Neural cell (in vitro differentiated cells): Measurements from ENCODE around the gene UBA3. TPM values are rescaled to one million over a fixed set of nuclear protein-coding genes. Genes with fewer than 3 reads are reported as not detected.

Experiments
- H2AFZ ChIP-seq: fragments of 200-600, 300-800 bp; sonication (generic), shearing (Covaris generic); 2 replicates; pipeline ENCODE4 v1.6.0; 2014; ENCODE audit warnings: low read depth, mild to moderate bottlenecking, antibody characterized with exemption, low read length, moderate library complexity
- H3F3A ChIP-seq: fragments of 200-600 bp; shearing (Covaris generic); 2 replicates; pipeline ENCODE4 v1.6.1; 2016; ENCODE audit warnings: mild to moderate bottlenecking, moderate library complexity, mixed read lengths, antibody characterized with exemption, low read length; ENCODE audit not compliant: insufficient read depth, poor library complexity, severe bottlenecking
- H3K27ac ChIP-seq: fragments of 200-600, 300-800 bp; sonication (generic), shearing (Covaris generic); 2 replicates; pipeline ENCODE4 v1.5.1; 2014; ENCODE audit warnings: mild to moderate bottlenecking, low read length, moderate library complexity
- H3K27me3 ChIP-seq: fragments of 300-800, 200-600 bp; sonication (generic), shearing (Covaris generic); 2 replicates; pipeline ENCODE4 v1.6.0; 2014; ENCODE audit warnings: mild to moderate bottlenecking, low read depth, low read length, moderate library complexity; ENCODE audit not compliant: insufficient read depth
- H3K36me3 ChIP-seq: fragments of 300-800, 200-600 bp; sonication (generic), shearing (Covaris generic); 2 replicates; pipeline ENCODE4 v1.5.1; 2014; ENCODE audit warnings: mild to moderate bottlenecking, antibody characterized with exemption, low read length, moderate library complexity; ENCODE audit not compliant: insufficient read depth
- H3K4me2 ChIP-seq: fragments of 300-800, 200-600 bp; sonication (generic), shearing (Covaris generic); 2 replicates; pipeline ENCODE4 v1.6.0; 2014; ENCODE audit warnings: mild to moderate bottlenecking, low read length
- H3K4me3 ChIP-seq: fragments of 300-800, 200-600 bp; sonication (generic), shearing (Covaris generic); 2 replicates; pipeline ENCODE4 v1.5.1; 2014; ENCODE audit warnings: mild to moderate bottlenecking, low read length, moderate library complexity
- H3K79me2 ChIP-seq: fragments of 200-600 bp; shearing (Covaris generic); replicated peaks from 2 replicates; pipeline ENCODE4 v1.6.0; 2014; ENCODE audit warnings: mild to moderate bottlenecking, low read length, moderate library complexity; ENCODE audit not compliant: insufficient read depth
- H3K9ac ChIP-seq: fragments of 300-800, 200-600 bp; sonication (generic), shearing (Covaris generic); 2 replicates; pipeline ENCODE4 v1.6.1; 2016; ENCODE audit warnings: mild to moderate bottlenecking, low read length, mixed read lengths
- H3K9me2 ChIP-seq: fragments of 200-600 bp; shearing (Covaris generic); 2 replicates; pipeline ENCODE4 v1.6.1; 2016; ENCODE audit warnings: mild to moderate bottlenecking, low read length, mixed read lengths; ENCODE audit not compliant: insufficient read depth
- H3K9me3 ChIP-seq: fragments of 200-600, 300-800 bp; sonication (generic), shearing (Covaris generic); 2 replicates; pipeline ENCODE4 v1.6.1; 2016; ENCODE audit warnings: mild to moderate bottlenecking, mixed run types, low read length, moderate library complexity, mixed read lengths
- H4K20me1 ChIP-seq: fragments of 200-600 bp; shearing (Covaris generic); 2 replicates; pipeline ENCODE4 v1.6.1; 2016; ENCODE audit warnings: mild to moderate bottlenecking, mixed run types; ENCODE audit not compliant: insufficient read depth
- EP300 ChIP-seq: fragments of 450-650 bp; conservative IDR thresholded peaks from 2 replicates; pipeline ENCODE4 v1.6.1; 2014; ENCODE audit warnings: antibody characterized with exemption, mild to moderate bottlenecking, moderate library complexity; ENCODE audit not compliant: poor library complexity, severe bottlenecking
- EZH2 ChIP-seq: fragments of 200-600, 300-800 bp; shearing (Covaris generic), sonication (generic); IDR thresholded peaks from 2 replicates; pipeline ENCODE4 v1.6.1; 2014; ENCODE audit warnings: antibody characterized with exemption, low read length, borderline replicate concordance, mild to moderate bottlenecking; ENCODE audit not compliant: insufficient read depth, poor library complexity, severe bottlenecking
- MXI1 ChIP-seq: fragments of 450-650 bp; conservative IDR thresholded peaks from 2 replicates; pipeline ENCODE4 v1.6.1; 2014; ENCODE audit warnings: antibody characterized with exemption, mild to moderate bottlenecking; ENCODE audit not compliant: poor library complexity, severe bottlenecking
- POLR2AphosphoS5 ChIP-seq: IDR thresholded peaks from 2 replicates; pipeline ENCODE4 v1.6.1; 2012
- RAD21 ChIP-seq: fragments of 450-650 bp; conservative IDR thresholded peaks from 2 replicates; pipeline ENCODE4 v1.6.1; 2014; ENCODE audit warnings: antibody characterized with exemption, mild to moderate bottlenecking, moderate library complexity
- SMC3 ChIP-seq: fragments of 450-650 bp; conservative IDR thresholded peaks from 2 replicates; pipeline ENCODE4 v1.6.1; 2014; ENCODE audit warnings: antibody characterized with exemption, mild to moderate bottlenecking, moderate library complexity; ENCODE audit not compliant: poor library complexity
- TAF1 ChIP-seq: IDR thresholded peaks from 2 replicates; pipeline ENCODE4 v1.6.1; 2012; ENCODE audit warnings: low read depth
- polyA plus RNA-seq: library from polyadenylated mRNA; depleted of rRNA; stranded (reverse); fragments of >200 nt; gene quantifications from 2 replicates; pipeline ENCODE4 v1.2.3, GENCODE V29; 2014
- TF ChIP-seq, protein P1 (sequence below): fragments of 450-650 bp; IDR thresholded peaks from 2 replicates; pipeline ENCODE4 v1.5.1; 2014; ENCODE audit warnings: antibody characterized with exemption, mild to moderate bottlenecking, moderate library complexity; ENCODE audit not compliant: poor library complexity, severe bottlenecking
- TF ChIP-seq, protein P2 (sequence below): IDR thresholded peaks from 2 replicates; pipeline ENCODE4 v1.6.1; 2012; ENCODE audit warnings: borderline replicate concordance

The UBA3 gene
- polyA plus RNA-seq, 1 donor from 2014 or later = 168 TPM

DNA sequence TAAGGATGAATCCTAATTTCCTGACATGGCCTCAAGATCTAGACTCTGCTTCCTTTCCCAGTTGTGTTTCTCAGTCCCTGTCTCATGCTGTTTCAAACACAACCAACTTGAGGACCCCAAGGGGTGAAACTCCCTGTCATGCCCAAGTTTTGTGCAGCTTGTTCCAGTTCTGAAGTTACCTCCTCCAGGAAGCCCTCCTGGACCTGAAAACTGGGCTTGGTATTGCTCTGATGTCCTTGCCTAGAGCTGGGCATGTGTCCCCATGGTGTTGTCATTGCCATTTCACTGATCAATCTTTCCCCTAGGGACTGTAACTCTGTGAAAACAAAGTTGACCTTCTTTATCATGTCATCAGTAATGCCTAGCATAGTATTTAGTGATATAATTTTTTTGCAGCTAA, 48.3 kb upstream of the UBA3 start:
- H4K20me1 ChIP-seq = no peaks in the 10 kb centered on the region
- H3K4me3 ChIP-seq = no peak overlapping the region
- H3F3A ChIP-seq = no peaks in the 10 kb centered on the region
- no peak overlapping the region for H2AFZ ChIP-seq
- no peaks in the 10 kb centered on the region for H3K9me3 ChIP-seq
- H3K27me3 ChIP-seq = no peaks in the 10 kb centered on the region
- H3K27ac ChIP-seq = no peak overlapping the region
- H3K9ac ChIP-seq = no peak overlapping the region
- no peak for TF ChIP-seq EP300
- TF ChIP-seq POLR2AphosphoS5 = no peak
- no peaks in the 10 kb centered on the region for H3K9me2 ChIP-seq
- H3K4me2 ChIP-seq = no peak overlapping the region
- no peaks in the 10 kb centered on the region for H3K36me3 ChIP-seq
- no peaks in the 10 kb centered on the region for H3K79me2 ChIP-seq

DNA sequence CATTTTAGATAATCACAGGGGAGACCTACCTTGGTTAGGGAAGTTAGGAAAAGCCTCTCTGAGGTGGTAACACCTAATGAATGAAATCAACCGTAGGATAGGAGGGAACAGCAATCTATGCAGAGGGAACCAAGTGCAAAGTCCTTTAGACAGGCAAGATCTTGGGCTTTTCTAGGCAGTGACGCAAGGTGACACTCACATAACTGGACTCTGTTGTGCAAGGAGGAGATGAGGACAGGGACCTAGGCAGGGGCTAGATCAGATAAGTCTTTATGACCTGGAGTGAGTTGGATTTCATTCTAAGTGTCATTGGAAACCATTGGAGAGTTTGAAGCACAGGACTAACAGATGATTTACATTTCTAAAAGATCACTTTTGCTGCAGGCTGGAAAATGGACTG, 46.8 kb upstream of the UBA3 start:
- no peak overlapping the region for H3K27ac ChIP-seq
- no peaks in the 10 kb centered on the region for H3K36me3 ChIP-seq
- H3K9me3 ChIP-seq = no peaks in the 10 kb centered on the region
- no peaks in the 10 kb centered on the region for H3K27me3 ChIP-seq
- TF ChIP-seq, protein P1, sequence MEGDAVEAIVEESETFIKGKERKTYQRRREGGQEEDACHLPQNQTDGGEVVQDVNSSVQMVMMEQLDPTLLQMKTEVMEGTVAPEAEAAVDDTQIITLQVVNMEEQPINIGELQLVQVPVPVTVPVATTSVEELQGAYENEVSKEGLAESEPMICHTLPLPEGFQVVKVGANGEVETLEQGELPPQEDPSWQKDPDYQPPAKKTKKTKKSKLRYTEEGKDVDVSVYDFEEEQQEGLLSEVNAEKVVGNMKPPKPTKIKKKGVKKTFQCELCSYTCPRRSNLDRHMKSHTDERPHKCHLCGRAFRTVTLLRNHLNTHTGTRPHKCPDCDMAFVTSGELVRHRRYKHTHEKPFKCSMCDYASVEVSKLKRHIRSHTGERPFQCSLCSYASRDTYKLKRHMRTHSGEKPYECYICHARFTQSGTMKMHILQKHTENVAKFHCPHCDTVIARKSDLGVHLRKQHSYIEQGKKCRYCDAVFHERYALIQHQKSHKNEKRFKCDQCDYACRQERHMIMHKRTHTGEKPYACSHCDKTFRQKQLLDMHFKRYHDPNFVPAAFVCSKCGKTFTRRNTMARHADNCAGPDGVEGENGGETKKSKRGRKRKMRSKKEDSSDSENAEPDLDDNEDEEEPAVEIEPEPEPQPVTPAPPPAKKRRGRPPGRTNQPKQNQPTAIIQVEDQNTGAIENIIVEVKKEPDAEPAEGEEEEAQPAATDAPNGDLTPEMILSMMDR = no peak
- TF ChIP-seq RAD21 = no peak
- TF ChIP-seq EZH2 = no peak
- no peak for TF ChIP-seq SMC3
- TF ChIP-seq POLR2AphosphoS5 = no peak
- TF ChIP-seq TAF1 = no peak
- TF ChIP-seq, protein P2, sequence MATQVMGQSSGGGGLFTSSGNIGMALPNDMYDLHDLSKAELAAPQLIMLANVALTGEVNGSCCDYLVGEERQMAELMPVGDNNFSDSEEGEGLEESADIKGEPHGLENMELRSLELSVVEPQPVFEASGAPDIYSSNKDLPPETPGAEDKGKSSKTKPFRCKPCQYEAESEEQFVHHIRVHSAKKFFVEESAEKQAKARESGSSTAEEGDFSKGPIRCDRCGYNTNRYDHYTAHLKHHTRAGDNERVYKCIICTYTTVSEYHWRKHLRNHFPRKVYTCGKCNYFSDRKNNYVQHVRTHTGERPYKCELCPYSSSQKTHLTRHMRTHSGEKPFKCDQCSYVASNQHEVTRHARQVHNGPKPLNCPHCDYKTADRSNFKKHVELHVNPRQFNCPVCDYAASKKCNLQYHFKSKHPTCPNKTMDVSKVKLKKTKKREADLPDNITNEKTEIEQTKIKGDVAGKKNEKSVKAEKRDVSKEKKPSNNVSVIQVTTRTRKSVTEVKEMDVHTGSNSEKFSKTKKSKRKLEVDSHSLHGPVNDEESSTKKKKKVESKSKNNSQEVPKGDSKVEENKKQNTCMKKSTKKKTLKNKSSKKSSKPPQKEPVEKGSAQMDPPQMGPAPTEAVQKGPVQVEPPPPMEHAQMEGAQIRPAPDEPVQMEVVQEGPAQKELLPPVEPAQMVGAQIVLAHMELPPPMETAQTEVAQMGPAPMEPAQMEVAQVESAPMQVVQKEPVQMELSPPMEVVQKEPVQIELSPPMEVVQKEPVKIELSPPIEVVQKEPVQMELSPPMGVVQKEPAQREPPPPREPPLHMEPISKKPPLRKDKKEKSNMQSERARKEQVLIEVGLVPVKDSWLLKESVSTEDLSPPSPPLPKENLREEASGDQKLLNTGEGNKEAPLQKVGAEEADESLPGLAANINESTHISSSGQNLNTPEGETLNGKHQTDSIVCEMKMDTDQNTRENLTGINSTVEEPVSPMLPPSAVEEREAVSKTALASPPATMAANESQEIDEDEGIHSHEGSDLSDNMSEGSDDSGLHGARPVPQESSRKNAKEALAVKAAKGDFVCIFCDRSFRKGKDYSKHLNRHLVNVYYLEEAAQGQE = no peak
- TF ChIP-seq MXI1 = no peak
- TF ChIP-seq EP300 = no peak
- no peak overlapping the region for H3K4me3 ChIP-seq
- H3K79me2 ChIP-seq = no peaks in the 10 kb centered on the region
- H2AFZ ChIP-seq = no peak overlapping the region
- H3K4me2 ChIP-seq = no peak overlapping the region
- H3F3A ChIP-seq = no peaks in the 10 kb centered on the region
- no peaks in the 10 kb centered on the region for H4K20me1 ChIP-seq
- no peak overlapping the region for H3K9ac ChIP-seq
- no peaks in the 10 kb centered on the region for H3K9me2 ChIP-seq

DNA sequence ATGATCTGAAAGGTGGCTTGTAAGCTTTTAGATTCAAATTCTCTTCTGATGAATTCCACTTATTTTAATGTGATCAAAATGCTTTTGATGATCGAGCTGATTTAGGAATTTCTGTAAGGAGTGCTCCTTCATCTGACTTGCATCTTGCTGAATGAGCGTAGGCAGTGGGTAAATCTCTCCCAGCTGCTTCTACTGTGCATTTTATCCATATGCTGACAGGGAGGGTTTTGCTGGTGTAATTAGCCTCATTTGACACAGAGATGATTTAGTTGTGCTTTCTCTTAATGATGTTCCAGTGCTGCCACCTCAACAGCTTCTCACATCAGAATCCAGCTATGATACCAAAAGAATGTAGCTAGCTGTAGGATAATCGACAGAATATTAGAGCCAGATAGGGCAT, 46.1 kb upstream of the UBA3 start:
- no peak overlapping the region for H3K27ac ChIP-seq
- no peak for TF ChIP-seq EZH2
- H3K27me3 ChIP-seq = no peaks in the 10 kb centered on the region
- H3K79me2 ChIP-seq = no peaks in the 10 kb centered on the region
- no peaks in the 10 kb centered on the region for H3K9me2 ChIP-seq
- no peaks in the 10 kb centered on the region for H3F3A ChIP-seq
- no peak overlapping the region for H3K4me2 ChIP-seq
- no peaks in the 10 kb centered on the region for H3K36me3 ChIP-seq
- H3K9me3 ChIP-seq = no peaks in the 10 kb centered on the region
- no peak overlapping the region for H3K4me3 ChIP-seq
- no peaks in the 10 kb centered on the region for H4K20me1 ChIP-seq
- no peak overlapping the region for H3K9ac ChIP-seq
- H2AFZ ChIP-seq = no peak overlapping the region
